Activated T-cell treated with anti-CD3 and anti-CD28 coated beads for 24 hours (primary cell): ENCODE data around the gene TADA2A.

Experiments used
- DNase-seq: peaks from one replicate; pipeline ENCODE4 v3.0.0-alpha.2; 2020; ENCODE audit warnings: low read depth

The TADA2A gene

DNA sequence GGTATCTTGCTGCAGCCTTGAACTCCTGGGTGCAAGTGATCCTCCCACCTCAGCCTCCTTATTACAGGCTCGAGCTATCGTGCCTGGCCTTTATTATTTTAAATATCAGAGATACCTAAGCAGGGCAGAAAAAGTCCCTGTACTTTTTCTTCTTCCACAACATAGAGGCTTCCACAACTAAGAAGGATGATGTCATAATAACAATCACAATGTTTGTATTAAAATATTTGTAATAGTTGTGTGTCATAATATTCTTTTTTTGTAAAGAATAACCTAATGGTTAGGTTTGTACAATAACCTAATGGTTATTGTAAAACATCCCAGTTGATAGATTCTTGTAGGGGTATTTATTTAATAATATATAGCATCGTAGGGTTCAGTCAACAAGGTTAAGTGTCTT is 56.4 kb downstream of the TADA2A start:
- no peak for DNase-seq

DNA sequence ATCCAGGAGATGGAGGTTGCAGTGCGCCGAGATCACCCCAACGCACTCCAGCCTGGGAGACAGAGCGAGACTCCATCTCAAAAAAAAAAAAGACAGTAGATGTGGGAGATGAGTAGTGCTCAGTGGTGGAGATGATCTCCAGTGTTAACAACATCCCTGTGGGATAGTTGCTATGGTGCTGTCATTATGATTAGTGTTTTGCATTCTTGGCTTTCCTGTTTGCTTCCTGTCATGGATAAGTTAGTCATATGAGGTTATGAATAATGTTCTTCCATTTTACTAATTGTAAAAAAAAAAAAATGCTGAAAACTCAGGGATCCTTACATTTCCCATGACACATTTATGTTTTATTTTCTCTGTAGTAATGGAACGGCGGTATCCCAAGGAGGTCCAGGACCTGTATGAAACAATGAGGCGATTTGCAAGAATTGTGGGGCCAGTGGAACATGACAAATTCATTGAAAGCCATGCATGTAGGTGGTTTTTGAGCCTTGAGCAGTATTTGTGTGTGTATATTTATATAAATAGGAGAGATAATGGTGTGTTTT is 58.5 kb downstream of the TADA2A start:
- DNase-seq, result no peak

DNA sequence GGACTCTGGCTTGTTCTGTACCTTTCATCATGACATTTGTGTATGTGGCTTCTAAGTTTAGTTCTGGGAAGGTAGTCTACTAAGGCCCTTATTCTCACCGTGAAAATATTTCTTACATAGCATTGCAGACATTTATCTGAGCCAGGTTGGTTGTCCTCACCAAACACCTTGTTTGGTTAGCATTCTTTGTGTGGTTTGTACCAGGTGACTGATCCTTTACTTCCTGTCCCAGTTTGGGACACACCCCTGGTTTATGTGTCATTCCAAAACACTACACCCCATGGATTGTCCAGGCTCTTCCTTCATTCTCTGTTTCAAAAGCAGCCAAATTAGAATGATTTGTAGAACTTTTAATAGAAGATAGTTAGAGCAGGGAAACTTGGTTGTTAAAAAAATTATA is 59.8 kb downstream of the TADA2A start:
- no peak for DNase-seq

DNA sequence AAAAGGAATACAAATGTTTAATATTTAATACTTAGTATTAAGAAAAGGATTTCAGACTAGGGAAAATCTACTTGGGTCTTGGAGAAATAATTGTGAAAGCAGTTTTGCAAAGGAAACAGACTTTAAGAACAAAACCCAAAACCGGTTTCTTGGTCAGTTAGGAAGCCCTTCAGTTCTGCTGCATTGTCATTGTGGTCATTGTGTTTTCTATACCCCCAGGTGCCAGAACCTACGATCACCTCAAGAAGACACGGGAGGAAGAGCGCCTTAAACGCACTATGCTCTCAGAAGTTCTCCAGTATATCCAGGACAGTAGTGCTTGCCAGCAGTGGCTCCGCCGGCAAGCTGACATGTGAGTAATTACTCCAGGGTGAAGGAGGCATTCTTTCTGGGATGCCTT is 63.5 kb downstream of the TADA2A start:
- DNase-seq, result no peak

DNA sequence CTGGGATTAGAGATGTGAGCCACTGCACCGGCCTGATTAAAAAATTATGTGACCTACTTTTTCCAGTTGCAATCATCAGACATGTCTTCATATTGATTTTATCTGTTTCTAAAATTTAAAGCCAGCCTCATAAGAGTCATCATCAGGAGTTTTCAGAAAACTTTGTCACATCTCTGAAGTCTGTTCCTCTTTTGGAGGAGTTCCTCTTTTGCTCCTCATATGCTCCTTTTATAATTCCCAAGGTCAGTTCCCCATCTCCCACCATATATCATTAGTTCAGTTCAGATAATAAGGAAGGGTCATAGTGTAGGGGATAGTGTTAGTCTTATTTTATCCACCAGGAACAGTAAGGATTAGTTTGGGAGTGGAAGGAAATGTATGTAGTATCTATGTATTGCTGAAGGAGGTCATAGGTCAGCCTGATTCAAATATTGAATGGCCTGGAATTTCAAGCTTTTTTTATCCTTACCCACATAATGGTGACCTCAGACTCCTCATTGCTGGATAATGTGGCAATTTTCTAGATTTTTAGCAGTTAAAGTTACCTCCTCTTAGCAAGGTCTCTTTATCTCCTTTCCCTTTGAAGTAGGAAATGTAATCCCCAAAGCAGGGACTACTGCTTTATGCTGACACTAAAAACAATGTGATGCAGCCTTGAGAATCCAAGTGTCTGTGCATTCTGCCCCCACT is 69.2 kb downstream of the TADA2A start:
- DNase-seq, result no peak

DNA sequence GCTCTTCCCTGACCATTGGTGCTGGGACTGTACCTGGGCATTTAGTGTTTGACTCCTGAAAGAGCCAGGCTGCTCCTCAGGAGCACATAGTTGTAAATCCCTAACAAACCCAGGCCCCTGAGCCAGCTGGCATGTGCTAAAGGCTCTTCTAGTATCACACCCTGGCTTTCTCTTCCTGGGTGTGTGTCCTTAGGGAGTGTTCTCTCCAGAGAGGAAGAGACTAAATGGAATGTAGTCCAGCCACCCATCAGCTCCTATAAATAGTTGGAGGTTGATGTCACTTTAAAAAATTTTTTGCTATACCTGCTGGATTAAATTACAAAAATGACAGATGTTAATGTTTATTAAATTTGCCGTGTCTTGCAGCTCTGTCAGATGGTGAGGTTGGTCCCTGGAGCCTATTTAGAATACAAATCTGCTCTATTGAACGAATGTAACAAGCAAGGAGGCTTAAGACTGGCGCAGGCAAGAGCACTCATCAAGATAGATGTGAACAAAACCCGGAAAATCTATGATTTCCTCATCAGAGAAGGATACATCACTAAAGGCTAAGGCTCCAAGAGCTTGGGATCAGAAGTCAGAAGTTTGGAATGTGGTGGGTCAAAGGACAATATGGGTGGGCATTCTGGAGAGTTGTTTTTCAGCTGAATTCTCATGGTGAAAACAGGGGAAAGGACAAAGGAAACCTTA is 69.9 kb downstream of the TADA2A start:
- DNase-seq, result no peak

DNA sequence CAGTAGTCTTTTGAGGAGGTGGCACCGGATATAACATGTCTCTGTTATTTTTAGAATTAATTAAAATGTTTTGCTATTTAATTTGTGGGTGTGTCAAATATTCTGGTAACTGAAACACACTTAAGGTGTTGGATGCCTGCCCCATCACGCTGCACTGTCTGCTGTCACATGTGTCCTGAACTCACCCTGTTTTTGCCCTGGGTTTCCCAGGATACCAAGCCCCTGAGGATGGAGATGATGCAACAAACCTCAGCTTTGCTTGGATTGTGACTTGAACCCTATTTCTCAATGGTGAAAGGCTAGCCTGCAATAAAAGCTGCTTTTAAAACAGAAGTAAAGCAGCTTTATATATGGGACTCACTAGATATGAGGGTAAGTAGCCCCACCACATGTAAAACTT is 71.5 kb downstream of the TADA2A start:
- DNase-seq, result no peak

DNA sequence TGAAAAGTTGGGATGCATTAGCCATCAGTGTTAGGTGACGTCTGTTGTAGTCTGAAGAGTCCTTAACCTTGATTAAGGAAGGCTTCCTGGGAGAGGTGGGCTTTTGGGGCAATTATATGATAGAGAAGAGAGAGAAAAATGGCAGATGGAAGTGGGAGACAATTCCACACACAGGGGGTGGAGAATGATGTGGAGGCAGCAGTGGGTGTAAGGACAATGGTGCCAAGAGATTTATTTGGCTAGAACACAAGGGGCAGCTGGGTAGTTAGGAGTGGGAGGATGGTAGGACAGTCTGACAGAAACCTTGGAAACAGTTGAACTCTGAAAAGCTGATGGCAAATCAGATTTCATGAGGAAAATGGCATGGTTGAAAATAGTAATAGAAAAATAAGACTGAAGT is 72.3 kb downstream of the TADA2A start:
- no peak for DNase-seq

DNA sequence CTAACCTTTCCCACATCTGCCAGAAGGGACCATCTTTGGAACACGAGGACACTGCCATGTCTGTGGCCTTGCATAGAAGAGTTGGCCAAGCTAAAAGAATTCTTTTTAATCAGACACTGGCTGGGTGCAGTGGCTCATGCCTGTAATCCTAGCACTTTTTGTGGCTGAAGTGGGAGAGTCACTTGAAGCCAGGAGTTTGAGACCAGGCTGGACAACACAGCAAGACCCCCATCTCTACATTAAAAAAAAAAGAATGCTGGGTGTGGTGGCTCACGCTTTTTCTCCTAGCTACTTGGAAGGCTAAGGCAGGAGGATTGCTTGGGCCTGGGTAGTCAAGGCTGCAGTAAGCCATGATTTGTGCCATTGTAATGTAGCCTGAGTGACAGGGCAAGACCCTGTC is 73.7 kb downstream of the TADA2A start:
- no peak for DNase-seq

DNA sequence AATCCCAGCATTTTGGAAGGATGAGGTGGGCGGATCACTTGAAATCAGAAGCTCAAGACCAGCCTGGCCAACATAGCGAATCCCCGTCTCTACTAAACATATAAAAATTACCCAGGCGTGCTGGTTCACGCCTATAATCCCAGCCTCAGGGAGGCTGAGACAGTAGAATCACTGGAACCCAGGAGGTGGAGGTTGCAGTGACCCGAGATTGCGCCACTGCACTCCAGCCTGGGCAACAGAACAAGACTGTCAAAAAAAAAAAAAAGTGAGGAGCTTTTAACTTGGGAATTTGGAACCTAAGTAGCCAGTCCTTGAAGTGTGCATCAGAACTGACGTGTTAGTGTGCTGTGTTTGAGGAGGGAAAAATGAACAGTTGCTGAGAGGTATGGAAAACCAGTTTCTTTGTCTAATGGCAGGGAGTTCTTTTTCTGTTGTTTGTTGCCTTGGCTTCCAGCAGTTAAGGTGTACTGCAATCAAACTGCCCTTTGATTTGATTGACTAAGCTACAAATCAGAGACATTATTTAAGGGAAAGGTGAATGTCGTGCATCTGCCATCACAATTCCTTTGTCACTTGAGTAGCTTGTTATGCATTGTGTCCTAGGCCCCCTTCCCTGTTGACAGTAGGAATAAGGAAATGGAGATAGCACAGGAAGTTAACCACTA is 74.4 kb downstream of the TADA2A start:
- DNase-seq, result no peak

DNA sequence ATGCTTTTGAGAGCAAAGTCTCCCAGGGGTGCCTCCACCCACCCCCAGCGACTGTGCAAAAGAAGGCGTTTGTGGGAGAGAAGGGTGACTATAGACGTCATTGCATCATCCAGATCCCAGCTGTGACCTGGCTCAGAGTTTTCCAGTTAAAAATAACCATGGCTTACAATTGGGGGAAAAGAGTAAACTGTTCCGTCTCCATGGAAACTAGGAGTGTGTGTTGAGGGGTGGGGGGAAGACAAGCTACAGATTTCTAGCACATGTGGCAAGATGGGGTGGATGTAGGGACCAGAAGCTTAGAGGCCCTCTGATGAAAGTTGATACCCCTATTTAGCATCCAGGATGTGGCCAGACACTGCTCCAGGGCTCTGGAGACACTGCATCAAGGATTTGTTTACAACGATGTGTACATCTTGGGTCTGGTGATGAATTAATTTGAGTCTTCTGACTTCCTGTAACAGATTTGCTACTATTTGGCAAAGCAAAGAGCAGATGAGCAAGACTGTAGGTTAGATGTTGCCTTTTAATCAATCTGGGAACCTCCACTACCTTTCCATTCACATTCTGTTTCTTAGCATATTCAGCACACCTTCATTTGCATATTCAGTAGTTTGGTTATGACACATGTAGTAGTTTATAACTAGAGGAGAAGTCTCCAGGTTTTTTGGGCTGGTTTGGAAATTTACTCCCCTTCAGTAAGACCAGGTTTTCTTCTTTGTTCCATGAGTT is 76.8 kb downstream of the TADA2A start:
- DNase-seq, result no peak

DNA sequence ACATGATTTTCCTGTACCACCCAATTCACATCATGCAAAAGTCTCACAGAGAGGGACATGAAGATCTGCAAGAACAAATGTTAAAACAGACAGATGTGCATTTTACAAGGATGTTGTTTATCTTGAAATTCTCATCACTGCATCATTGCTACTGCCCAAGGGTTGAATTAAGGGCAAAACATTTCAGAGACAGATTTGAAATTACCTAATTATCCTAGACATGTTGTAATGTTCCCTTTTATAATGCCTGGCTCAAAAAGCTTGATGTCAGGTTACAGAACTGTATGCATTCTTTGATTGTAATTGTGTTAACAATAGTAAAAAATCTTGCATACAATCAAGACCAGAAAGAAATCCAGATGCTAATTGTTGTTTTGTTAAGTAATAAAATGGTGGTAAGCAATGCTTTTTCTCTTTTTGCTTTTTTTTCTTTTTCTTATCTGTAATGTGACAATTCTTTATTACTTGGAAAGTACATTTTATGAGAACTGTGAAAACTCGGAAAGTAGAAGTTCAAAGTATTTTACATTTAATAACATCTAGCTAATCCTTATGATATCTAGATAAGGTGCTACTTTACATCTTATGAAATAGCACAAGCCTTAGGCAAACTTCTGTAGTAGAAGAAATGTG is 79.4 kb downstream of the TADA2A start:
- no peak for DNase-seq

DNA sequence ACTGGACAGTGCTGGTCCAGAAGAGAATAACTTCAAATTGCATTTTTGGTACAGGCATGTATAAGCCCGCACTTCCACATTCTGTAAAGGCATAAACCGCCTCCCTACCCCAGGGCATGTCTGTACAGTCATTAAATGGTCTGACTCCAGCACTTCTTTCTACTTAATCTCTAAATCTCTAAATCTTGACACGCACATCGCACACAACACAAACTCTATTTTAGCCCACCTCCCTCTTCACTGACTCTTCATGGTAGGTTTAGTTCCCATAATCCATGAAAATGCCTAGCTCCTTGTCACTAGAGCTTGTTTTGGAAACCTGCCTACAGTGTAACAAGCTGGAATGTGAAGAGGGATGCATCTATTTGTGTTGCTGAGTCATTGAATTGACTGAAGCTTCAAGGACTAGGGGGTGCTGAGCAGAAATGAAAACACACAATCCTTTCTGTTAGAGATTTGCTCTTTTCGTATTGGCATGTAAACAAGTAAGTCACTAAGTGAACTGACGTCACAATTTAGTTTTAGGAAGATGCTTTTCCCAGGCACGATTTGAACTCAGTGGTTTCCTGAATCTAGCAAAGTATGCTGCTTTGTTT is 81.4 kb downstream of the TADA2A start:
- no peak for DNase-seq

DNA sequence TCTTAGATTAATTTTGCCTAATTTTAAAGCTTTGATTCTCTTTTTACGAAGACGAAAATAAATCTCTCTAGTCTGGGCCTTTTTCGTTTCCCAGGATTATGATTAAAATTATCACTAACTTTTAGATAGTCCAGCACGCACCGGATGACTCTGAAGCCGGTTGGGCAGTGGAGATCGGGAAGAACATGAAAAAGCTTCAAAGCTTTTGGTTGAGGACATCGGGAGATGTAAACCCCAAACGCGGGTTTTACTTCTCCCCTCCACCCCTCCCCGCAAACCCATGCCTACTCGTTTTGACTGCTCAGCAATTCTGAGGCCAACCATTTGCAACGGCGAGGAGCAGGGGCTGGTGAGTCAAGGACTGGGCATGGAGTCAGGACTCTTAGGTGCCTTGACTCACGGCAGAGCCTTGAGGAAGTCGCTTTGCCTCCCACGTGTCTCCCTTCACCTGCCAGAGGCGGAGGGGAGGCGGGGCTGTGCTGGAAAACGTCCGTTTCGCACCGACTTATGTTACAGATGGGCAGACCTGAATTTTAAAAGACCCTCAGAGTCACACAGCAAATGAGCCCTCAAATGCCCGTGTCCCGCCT is 82.0 kb downstream of the TADA2A start:
- peak; percentile 44 for DNase-seq

DNA sequence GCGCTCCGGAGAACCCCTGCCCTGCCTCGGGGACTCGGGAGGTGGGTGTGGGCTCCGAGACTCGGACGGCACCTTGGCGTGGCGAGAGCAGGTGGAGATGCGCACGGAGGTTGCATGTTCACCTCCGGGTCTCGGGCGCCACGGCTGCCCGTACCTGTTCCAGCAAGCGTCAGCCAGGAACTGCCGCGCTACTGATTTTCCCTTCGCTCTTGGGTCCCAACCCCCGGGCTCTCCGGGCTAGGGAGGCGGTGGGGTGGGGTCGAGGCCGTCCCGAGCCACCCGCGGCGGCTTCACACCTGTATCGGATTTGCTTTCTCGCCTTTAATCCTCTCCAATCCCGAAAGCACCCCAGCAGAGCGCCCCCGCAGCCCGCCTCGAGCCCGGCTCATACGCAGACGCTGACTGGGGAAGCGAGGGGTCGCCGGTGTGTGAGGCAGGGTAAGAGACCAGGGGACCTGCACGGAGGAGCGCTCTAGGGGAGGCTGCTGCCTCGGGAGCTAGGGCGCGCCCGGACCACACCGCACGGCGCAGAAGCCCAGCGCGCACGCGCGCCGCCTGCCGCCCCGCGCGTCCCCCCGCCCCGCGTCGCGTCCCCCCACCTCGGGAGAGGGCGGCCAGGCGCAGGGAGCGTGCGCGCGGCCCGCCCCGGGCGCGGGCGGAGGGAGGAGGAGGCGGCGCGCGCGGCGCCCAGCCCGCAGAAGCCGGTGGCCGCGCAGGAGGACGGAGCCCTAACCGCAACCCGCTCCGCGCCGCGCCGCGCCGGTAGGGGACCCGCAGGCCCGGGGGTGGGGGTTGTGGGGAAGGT is 82.7 kb downstream of the TADA2A start, which contains the start of gene DUSP14:
TSS of gene DUSP14 (plus strand) at position 695 of the 805 bp plus-strand sequence. CDS start 22,382 bp downstream, outside the sequence.
- peak; percentile 79 for DNase-seq

DNA sequence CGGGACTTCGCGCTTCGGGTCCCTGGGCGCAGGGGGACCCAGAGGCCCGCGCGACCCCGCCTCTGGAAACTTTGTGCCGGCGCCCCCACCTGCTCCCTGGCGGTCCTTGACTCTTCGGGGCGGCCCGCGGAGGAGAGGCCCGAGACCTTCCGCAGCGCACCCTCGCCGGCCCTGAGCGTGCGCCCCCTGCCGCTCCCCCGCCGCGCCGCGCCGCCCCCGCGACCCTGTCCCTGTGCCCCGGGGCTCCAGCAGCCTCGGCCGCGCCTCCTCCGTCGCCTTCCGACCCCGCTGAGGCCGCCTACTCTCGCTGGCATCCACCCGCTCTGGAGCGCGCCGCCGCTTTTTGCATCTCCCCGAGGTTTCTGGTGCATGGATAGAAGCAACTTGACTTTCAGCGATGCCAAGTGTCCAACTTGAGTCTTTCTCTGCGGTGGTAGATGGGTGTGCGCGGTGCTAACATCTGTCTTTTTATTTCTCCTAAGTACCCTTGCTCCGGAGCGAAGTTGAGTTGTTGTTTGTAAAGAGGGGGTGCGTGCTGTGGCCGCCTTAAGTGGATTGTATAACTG is 83.4 kb downstream of the TADA2A start:
- peak; percentile 67 for DNase-seq

DNA sequence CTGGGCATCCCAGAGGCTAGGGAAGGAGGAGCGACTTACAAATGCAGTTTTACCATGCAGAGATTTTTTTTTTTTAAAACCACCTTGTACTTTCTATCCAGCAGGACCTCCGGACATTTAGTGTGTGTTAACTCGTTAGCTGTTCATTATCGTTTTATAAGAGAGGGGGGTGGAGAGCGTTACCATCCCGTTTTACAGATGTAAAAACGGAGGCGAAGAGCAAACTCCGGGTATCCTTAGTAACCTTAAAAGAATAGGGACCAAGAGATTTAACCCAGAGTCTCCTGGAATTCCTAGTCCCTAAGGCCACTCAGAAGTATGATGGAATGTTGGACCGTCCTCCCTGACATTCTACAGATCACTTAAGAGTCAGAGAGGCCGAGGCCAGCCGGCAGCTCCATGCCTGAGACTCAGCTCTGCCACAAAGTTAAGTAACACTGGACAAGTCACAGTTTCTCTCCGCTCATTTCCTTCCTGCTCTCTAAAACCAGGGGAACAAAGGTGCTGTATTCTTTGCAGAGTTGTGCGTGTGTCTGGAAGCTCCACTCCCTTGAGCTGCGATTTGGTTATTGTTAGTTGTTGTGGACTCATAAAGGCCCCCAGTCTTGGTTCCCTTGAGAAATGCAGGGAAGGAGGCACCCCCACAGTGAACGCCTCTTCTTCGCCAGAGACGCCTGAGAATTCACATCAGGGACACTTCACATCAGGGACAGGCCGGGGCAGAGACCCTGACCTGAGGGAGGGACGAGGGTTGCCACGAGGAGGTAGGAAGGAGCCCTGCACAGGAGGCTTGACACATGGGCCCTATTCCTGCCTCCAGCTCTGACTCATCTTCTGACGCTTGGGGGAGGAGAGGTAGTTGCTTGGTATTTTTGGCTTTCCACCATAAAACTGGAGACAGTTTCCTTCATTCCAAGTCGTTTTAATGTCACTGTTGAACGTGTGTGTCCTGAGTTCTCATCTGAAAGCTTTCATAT is 84.2 kb downstream of the TADA2A start:
- DNase-seq, result no peak

DNA sequence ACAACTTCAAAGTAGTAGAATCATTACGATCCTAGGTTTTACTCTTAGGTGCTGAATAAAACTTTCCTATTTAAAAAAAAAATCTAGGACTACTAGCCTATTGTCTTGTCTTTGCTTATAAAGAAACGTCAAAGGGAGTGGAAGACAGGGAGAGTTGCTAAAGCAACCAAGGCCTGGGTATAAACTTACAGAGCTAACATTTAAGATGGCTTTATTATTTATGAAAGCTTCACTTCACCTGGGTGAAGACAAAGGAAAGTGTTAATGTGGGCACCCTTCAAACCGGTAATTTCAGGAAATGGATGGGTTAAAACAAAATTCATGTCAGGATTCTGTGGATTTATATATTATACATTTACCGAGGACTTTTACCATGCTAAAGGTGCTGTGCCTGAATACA is 85.5 kb downstream of the TADA2A start:
- no peak for DNase-seq
